A549 (cell line): ENCODE measurements around the gene BCL6B. TPM values are rescaled to one million over a fixed set of nuclear protein-coding genes. Genes with fewer than 3 reads are reported as not detected.

Experiments
- ATAC-seq, 2 experiments: fragments of 200-7000 bp in 1 of 2; fragments of >200 bp in 1 of 2; cut with Nextera tagmentation in 1 of 2; cut with Tn5 transposase in 1 of 2; 3 replicates each; pipeline versions ENCODE4 v1.8.0 to v1.9.1; 2018 to 2020; ENCODE audit warnings: mild to moderate bottlenecking in 1 of 2, moderate library complexity in 1 of 2
- CTCF ChIA-PET: fragments of 300-600 bp; sonication (Branson Sonifier 250); formaldehyde crosslinking; extraction: SDS; loops from one replicate; lab custom pipeline; 2021; ENCODE audit warnings: antibody characterized with exemption, inconsistent platforms; lab: Yijun Ruan, JAX
- POLR2A ChIA-PET: fragments of 350-600 bp; formaldehyde crosslinking; extraction: SDS; loops from one replicate; lab custom pipeline; 2021; ENCODE audit warnings: antibody characterized with exemption, inconsistent platforms; lab: Yijun Ruan, JAX
- DNase-seq, 2 experiments: peaks; one replicate each; pipeline versions ENCODE4 v3.0.0 to v3.0.0-alpha.2; 2011 to 2016; ENCODE audit warnings: low read depth in 1 of 2, low spot score in 1 of 2
- FAIRE-seq: peaks from 2 replicates; lab custom pipeline; 2011; peaks lifted over from hg19 to GRCh38; lab: Jason Lieb, UNC
- H3K27ac ChIP-seq, 2 experiments: fragments of >200 bp; sonication (Bioruptor Twin); formaldehyde crosslinking; 3 replicates each; pipeline ENCODE4 v1.5.1; 2016 to 2017
- H3K4me1 ChIP-seq: fragments of >200 bp; sonication (Bioruptor Twin); formaldehyde crosslinking; 3 replicates; pipeline ENCODE4 v1.6.1; 2016
- H3K4me2 ChIP-seq: fragments of >200 bp; sonication (Bioruptor Twin); formaldehyde crosslinking; 3 replicates; pipeline ENCODE4 v1.6.1; 2016
- H3K4me3 ChIP-seq: fragments of >200 bp; sonication (Bioruptor Twin); formaldehyde crosslinking; 3 replicates; pipeline ENCODE4 v1.5.1; 2016
- H3K9me3 ChIP-seq: fragments of >200 bp; sonication (Bioruptor Twin); formaldehyde crosslinking; 3 replicates; pipeline ENCODE4 v1.6.1; 2016
- CHD2 ChIP-seq: fragments of 150-350 bp; IDR thresholded peaks from 2 replicates; pipeline ENCODE4 v1.6.1; 2014; ENCODE audit warnings: low read length; ENCODE audit not compliant: partially characterized antibody
- FOSL2 ChIP-seq, 2 experiments: fragments of 450-650 bp in 1 of 2; fragments of >200 bp in 1 of 2; sonication (Bioruptor Twin) in 1 of 2; formaldehyde crosslinking; IDR thresholded peaks; 2 replicates each; pipeline versions ENCODE4 v1.5.0 to v1.6.1; 2016 to 2020; ENCODE audit warnings: mild to moderate bottlenecking in 1 of 2, moderate library complexity in 1 of 2
- GATA3 ChIP-seq: IDR thresholded peaks from 2 replicates; pipeline ENCODE4 v1.6.1; 2012; ENCODE audit warnings: borderline replicate concordance
- JUN ChIP-seq, 2 experiments: fragments of >200 bp; sonication (Bioruptor Twin); formaldehyde crosslinking; IDR thresholded peaks; 2 replicates in 1 of 2; 3 replicates in 1 of 2; pipeline ENCODE4 v1.6.1; 2016 to 2017
- MAFK ChIP-seq: fragments of 450-650 bp; IDR thresholded peaks from 2 replicates; pipeline ENCODE4 v1.6.1; 2014; ENCODE audit not compliant: partially characterized antibody
- NFE2L2 ChIP-seq: fragments of 150-350 bp; conservative IDR thresholded peaks from 2 replicates; pipeline ENCODE4 v1.6.1; 2014; ENCODE audit warnings: low read length
- PBX3 ChIP-seq: IDR thresholded peaks from 2 replicates; pipeline ENCODE4 v1.6.1; 2012
- POLR2AphosphoS2 ChIP-seq: conservative IDR thresholded peaks from 2 replicates; pipeline ENCODE4 v1.6.1; 2012; ENCODE audit warnings: low read length, improper control_type of control experiment, inconsistent platforms
- RCOR1 ChIP-seq: fragments of 150-350 bp; IDR thresholded peaks from 2 replicates; pipeline ENCODE4 v1.6.1; 2014; ENCODE audit warnings: antibody characterized with exemption, low read length, low read depth
- SMC3 ChIP-seq: fragments of >200 bp; sonication (Bioruptor Twin); formaldehyde crosslinking; IDR thresholded peaks from 3 replicates; pipeline ENCODE4 v1.6.1; 2018; ENCODE audit warnings: inconsistent platforms
- SREBF2 ChIP-seq: fragments of 450-650 bp; IDR thresholded peaks from 2 replicates; pipeline ENCODE4 v1.6.1; 2014; ENCODE audit warnings: mild to moderate bottlenecking, moderate library complexity
- TFCP2L1 ChIP-seq: fragments of 250-450 bp; sonication (Bioruptor Pico); IDR thresholded peaks from 2 replicates; pipeline ENCODE4 v1.5.0; 2021; ENCODE audit warnings: mild to moderate bottlenecking
- ZC3H11A ChIP-seq: fragments of 450-650 bp; IDR thresholded peaks from 2 replicates; pipeline ENCODE4 v1.6.1; 2014; ENCODE audit warnings: antibody characterized with exemption, mild to moderate bottlenecking
- ZFP36 ChIP-seq: fragments of 450-650 bp; IDR thresholded peaks from 2 replicates; pipeline ENCODE4 v1.6.1; 2014; ENCODE audit warnings: borderline replicate concordance; ENCODE audit not compliant: partially characterized antibody
- ZSCAN20 ChIP-seq: fragments of 250-450 bp; sonication (Bioruptor Pico); IDR thresholded peaks from 2 replicates; pipeline ENCODE4 v1.8.0; 2022; ENCODE audit warnings: mild to moderate bottlenecking, moderate library complexity
- WGBS: methylation state at CpG from one replicate; pipeline ENCODE4 v1.1.6; 2017; ENCODE audit errors: missing lambda C conversion rate; 5-methylcytosine and 5-hydroxymethylcytosine counted together
- polyA plus RNA-seq, 4 experiments: library from polyadenylated mRNA; depleted of rRNA in 3 of 4; stranded (reverse); fragments of >200 nt; fragmentation: RNase III in 1 of 4; extraction: RNeasy Plus Mini Kit Qiagen cat#74134 plus additional on column Dnase treatment in 1 of 4; gene quantifications; 2 replicates in 3 of 4; 3 replicates in 1 of 4; pipeline ENCODE4 v1.2.3, GENCODE V29; 2011 to 2017
- TF ChIP-seq, protein P1 (sequence below): fragments of >200 bp; sonication (Bioruptor Twin); formaldehyde crosslinking; IDR thresholded peaks from 3 replicates; pipeline ENCODE4 v1.5.1; 2016
- TF ChIP-seq, protein P2 (sequence below): fragments of 250-450 bp; sonication (Bioruptor Pico); IDR thresholded peaks from 2 replicates; pipeline ENCODE4 v1.5.0; 2020; ENCODE audit warnings: low read depth, mild to moderate bottlenecking, moderate library complexity
- TF ChIP-seq, protein P3 (sequence below): fragments of 450-650 bp; IDR thresholded peaks from 2 replicates; pipeline ENCODE4 v1.6.1; 2014; ENCODE audit warnings: antibody characterized with exemption
- TF ChIP-seq, protein P4 (sequence below): fragments of >200 bp; sonication (Bioruptor Twin); formaldehyde crosslinking; IDR thresholded peaks from 3 replicates; pipeline ENCODE4 v1.6.1; 2016
- TF ChIP-seq, protein P5 (sequence below): fragments of 150-350 bp; IDR thresholded peaks from 2 replicates; pipeline ENCODE4 v1.6.1; 2014; ENCODE audit warnings: low read depth, mild to moderate bottlenecking, low read length

Gene BCL6B
- polyA plus RNA-seq, 2 of the 4 experiments (the other 2 are of a cell fraction): 0.04 TPM; not detected in 1

- POLR2A ChIA-PET: no interaction called here
- ATAC-seq (no peak), DNase-seq (no peak), FAIRE-seq (no peak)
- no peaks in the 10 kb centered on the region; the same call in 2 of the 3 replicates for H3K4me1 ChIP-seq
- WGBS: 71% methylated on average over 8 of the region's 8 CpGs
- no peaks in the 10 kb centered on the region for H3K9me3 ChIP-seq
- TF ChIP-seq SREBF2 (no peak), SMC3 (no peak), ZFP36 (no peak), POLR2AphosphoS2 (no peak), JUN (IDR thresholded peaks at IDR 0.05) (no peak), MAFK (no peak), PBX3 (no peak), RCOR1 (no peak), CHD2 (no peak), ZC3H11A (no peak), GATA3 (no peak), NFE2L2 (no peak), FOSL2 (IDR thresholded peaks at IDR 0.05) (no peak), FOSL2 (CRISPR knock-in tag; IDR thresholded peaks at IDR 0.05) (no peak), ZSCAN20 (CRISPR knock-in tag) (no peak), TFCP2L1 (CRISPR knock-in tag) (no peak)
- TF ChIP-seq, protein P1, sequence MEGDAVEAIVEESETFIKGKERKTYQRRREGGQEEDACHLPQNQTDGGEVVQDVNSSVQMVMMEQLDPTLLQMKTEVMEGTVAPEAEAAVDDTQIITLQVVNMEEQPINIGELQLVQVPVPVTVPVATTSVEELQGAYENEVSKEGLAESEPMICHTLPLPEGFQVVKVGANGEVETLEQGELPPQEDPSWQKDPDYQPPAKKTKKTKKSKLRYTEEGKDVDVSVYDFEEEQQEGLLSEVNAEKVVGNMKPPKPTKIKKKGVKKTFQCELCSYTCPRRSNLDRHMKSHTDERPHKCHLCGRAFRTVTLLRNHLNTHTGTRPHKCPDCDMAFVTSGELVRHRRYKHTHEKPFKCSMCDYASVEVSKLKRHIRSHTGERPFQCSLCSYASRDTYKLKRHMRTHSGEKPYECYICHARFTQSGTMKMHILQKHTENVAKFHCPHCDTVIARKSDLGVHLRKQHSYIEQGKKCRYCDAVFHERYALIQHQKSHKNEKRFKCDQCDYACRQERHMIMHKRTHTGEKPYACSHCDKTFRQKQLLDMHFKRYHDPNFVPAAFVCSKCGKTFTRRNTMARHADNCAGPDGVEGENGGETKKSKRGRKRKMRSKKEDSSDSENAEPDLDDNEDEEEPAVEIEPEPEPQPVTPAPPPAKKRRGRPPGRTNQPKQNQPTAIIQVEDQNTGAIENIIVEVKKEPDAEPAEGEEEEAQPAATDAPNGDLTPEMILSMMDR: no peak
- TF ChIP-seq, protein P2, sequence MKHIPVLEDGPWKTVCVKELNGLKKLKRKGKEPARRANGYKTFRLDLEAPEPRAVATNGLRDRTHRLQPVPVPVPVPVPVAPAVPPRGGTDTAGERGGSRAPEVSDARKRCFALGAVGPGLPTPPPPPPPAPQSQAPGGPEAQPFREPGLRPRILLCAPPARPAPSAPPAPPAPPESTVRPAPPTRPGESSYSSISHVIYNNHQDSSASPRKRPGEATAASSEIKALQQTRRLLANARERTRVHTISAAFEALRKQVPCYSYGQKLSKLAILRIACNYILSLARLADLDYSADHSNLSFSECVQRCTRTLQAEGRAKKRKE (CRISPR knock-in tag): no peak
- TF ChIP-seq, protein P3, sequence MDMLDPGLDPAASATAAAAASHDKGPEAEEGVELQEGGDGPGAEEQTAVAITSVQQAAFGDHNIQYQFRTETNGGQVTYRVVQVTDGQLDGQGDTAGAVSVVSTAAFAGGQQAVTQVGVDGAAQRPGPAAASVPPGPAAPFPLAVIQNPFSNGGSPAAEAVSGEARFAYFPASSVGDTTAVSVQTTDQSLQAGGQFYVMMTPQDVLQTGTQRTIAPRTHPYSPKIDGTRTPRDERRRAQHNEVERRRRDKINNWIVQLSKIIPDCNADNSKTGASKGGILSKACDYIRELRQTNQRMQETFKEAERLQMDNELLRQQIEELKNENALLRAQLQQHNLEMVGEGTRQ: no peak
- TF ChIP-seq, protein P4, sequence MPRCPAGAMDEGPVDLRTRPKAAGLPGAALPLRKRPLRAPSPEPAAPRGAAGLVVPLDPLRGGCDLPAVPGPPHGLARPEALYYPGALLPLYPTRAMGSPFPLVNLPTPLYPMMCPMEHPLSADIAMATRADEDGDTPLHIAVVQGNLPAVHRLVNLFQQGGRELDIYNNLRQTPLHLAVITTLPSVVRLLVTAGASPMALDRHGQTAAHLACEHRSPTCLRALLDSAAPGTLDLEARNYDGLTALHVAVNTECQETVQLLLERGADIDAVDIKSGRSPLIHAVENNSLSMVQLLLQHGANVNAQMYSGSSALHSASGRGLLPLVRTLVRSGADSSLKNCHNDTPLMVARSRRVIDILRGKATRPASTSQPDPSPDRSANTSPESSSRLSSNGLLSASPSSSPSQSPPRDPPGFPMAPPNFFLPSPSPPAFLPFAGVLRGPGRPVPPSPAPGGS: no peak
- TF ChIP-seq, protein P5, sequence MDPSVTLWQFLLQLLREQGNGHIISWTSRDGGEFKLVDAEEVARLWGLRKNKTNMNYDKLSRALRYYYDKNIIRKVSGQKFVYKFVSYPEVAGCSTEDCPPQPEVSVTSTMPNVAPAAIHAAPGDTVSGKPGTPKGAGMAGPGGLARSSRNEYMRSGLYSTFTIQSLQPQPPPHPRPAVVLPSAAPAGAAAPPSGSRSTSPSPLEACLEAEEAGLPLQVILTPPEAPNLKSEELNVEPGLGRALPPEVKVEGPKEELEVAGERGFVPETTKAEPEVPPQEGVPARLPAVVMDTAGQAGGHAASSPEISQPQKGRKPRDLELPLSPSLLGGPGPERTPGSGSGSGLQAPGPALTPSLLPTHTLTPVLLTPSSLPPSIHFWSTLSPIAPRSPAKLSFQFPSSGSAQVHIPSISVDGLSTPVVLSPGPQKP: no peak
- no peak overlapping the region for H3K4me3 ChIP-seq
- no peak overlapping the region for H3K4me2 ChIP-seq
- H3K27ac ChIP-seq: no peak overlapping the region
- CTCF ChIA-PET: interaction anchor here (3.1 to 3.8 kb wide), 2 partner anchors 8 to 16 kb away, joined by 20 to 28 read pairs; no protein-coding TSS in a partner anchor
These were observed 6.8 kb downstream of the BCL6B start for GRCh38 chr17:7029659-7030058.
